Measurements from ENCODE around the gene SHMT2.

The SHMT2 gene

DNA sequence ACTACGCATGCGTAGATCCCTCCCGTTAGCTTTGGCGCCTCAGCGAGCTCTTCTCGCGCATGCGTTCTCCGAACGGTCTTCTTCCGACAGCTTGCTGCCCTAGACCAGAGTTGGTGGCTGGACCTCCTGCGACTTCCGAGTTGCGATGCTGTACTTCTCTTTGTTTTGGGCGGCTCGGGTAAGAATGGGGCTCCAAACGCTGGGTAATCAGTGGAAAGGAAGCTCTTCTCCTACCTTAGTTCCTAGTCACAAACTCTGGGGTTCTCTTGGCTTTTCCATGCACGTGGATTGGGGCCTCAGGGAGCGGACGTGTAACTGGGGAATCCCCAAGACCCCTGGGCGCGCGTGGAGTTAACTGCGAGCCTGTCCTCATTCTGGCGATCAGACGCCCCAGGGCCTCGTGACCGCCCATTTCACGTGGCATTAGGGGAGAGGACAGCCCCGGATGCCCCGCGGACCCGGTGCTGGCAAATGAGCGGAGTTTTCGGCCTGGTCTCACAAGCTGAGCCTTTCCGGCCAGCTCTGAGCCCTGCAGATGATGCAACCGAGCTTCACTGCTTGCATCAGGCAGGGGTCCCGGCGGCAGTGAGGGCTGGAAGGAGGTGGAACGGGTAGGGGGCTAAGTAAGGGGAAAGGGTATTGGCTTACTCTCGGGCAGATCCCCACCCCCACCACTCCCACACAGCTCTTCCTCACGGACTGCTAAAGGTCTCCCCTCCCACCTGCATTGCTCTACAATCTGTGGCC lies at the start of gene SHMT2:
SHMT2 (plus strand) TSS at position 78 of the 747 bp plus-strand sequence; CDS start at position 146, 68 bp downstream.
- Histone ChIP-seq H3K9ac (ENCODE audit: low read length) (peak within 1 kb of the TSS; percentile 96), H3K27me3 (replicated peaks; ENCODE audit: control insufficient read depth, insufficient read depth, low read length) (no peaks in the 10 kb centered on the region), H3K4me3 (ENCODE audit: low read length) (peak within 1 kb of the TSS; percentile 87), H3K9me3 (ENCODE audit: control insufficient read depth, low read length) (no peaks in the 10 kb centered on the region), H3K36me3 (ENCODE audit: control insufficient read depth, insufficient read depth, low read length, severe bottlenecking) (peaks cover 37% of the 10 kb centered on the region), H3K4me1 (ENCODE audit: control insufficient read depth, insufficient read depth, low read length) (peaks cover 45% of the 10 kb centered on the region)
- peak; percentile 99 for DNase-seq (ENCODE audit: low read depth)

DNA sequence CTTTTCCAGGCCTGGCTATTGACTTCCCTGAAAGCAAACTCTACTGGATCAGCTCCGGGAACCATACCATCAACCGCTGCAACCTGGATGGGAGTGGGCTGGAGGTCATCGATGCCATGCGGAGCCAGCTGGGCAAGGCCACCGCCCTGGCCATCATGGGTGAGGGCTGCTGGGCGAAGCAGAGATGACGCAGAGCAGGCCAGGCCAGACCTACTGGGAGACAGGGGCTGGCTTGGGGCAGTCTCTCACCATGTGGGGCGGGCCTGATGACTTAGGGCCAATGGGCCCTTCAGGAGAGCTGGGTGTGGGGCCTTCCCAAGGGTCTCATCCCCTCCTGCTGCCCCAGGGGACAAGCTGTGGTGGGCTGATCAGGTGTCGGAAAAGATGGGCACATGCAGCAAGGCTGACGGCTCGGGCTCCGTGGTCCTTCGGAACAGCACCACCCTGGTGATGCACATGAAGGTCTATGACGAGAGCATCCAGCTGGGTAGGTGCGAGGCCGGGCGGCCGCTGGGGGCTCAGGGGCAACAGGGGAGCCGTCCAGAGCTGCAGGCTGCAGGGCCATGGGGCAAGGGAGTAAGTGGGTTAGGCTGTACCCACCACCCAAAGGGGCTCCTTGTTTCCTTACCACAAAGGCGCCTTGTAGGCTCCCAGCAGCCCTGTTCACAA lies 49.1 kb upstream of the SHMT2 start:
- H3K4me1 ChIP-seq (ENCODE audit: control insufficient read depth, insufficient read depth, low read length): peaks cover 34% of the 10 kb centered on the region
- no peak overlapping the region for H3K4me3 ChIP-seq (ENCODE audit: low read length)
- peak overlapping the region; percentile 32 for H3K9ac ChIP-seq (ENCODE audit: low read length)
- peaks cover 99% of the 10 kb centered on the region for H3K36me3 ChIP-seq (ENCODE audit: control insufficient read depth, insufficient read depth, low read length, severe bottlenecking)
- H3K27me3 ChIP-seq (replicated peaks; ENCODE audit: control insufficient read depth, insufficient read depth, low read length): no peaks in the 10 kb centered on the region
- no peak for DNase-seq (ENCODE audit: low read depth)
- H3K9me3 ChIP-seq (ENCODE audit: control insufficient read depth, low read length): no peaks in the 10 kb centered on the region

DNA sequence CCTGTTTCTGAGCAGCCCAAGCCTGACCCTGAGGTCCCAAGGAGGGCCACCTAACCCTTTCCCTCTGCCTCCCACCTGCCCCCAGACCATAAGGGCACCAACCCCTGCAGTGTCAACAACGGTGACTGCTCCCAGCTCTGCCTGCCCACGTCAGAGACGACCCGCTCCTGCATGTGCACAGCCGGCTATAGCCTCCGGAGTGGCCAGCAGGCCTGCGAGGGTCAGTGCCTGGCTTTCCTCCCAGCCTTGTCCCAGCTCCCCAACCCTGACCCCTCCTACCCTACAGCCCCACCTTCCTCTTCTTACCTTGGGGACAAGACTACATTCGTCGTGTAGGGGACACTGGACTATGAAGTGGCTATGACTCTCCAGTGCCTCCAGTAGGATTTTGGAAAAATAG lies 48.4 kb upstream of the SHMT2 start:
- Histone ChIP-seq H3K36me3 (ENCODE audit: control insufficient read depth, insufficient read depth, low read length, severe bottlenecking) (peaks cover 99% of the 10 kb centered on the region), H3K4me1 (ENCODE audit: control insufficient read depth, insufficient read depth, low read length) (peaks cover 30% of the 10 kb centered on the region)
- DNase-seq (ENCODE audit: low read depth): no peak

DNA sequence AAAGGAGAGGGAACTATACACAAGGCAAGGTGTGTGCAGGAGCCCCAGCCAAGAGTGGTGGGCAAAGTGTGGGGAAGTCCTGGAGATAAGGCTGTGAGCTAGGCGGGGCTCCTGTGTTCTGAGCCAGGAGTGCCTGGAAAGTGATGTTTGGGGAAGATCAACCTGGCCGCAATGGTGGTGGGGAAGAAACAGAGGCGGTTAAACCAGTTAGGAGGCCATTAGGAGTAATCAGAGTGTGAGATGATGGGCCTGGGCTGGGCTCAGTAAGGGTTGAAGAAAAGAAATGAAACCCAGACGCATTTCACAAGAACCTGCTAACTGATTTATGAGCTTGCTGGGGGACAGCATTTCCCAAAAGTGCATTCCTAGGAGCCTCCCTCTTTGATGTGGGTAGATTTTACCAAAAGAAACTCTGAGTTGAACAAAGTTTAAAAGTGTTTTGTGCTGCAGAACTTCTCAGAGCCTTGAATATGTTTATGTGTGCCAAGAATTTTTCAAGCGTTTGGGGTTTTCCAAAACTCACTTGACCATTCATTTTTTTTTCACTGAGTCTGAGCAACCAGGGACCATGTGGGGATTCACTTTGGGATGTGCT lies 47.9 kb upstream of the SHMT2 start:
- peaks cover 99% of the 10 kb centered on the region for H3K36me3 ChIP-seq (ENCODE audit: control insufficient read depth, insufficient read depth, low read length, severe bottlenecking)

More for the DNA sequence above, 48.4 kb upstream of the SHMT2 start:
- H3K27me3 ChIP-seq (replicated peaks; ENCODE audit: control insufficient read depth, insufficient read depth, low read length): no peaks in the 10 kb centered on the region
- H3K4me3 ChIP-seq (ENCODE audit: low read length): no peak overlapping the region
- H3K9me3 ChIP-seq (ENCODE audit: control insufficient read depth, low read length): no peaks in the 10 kb centered on the region
- H3K9ac ChIP-seq (ENCODE audit: low read length): peak overlapping the region; percentile 32

DNA sequence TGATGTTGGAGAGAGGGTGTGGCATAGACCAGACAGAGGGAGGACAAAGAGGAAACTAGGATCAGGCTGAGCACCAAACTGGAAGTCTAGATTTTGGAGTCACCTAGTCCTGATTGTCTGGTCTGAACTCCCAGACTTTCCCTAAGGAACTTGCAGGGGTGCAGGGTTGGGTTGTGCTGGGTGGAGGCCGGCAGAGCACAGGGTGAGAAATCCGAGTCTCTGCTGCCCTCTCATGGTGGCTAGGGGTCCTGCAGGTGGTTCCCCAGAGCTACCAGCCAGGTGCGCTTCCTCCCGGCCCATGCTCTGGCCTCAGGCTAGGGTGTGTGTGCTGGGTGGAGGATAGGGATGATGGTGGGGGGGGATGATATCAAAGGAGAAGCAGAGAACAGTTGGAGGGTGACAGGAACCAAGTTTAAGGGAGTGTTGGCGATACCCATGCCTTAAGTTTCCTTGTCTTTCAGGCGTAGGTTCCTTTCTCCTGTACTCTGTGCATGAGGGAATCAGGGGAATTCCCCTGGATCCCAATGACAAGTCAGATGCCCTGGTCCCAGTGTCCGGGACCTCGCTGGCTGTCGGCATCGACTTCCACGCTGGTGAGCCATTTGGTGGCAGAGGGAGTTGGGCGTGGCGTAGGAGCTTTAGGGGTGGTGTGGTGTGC lies 46.5 kb upstream of the SHMT2 start:
- H3K36me3 ChIP-seq (ENCODE audit: control insufficient read depth, insufficient read depth, low read length, severe bottlenecking): peaks cover 99% of the 10 kb centered on the region
- H3K9me3 ChIP-seq (ENCODE audit: control insufficient read depth, low read length): no peaks in the 10 kb centered on the region
- H3K27me3 ChIP-seq (replicated peaks; ENCODE audit: control insufficient read depth, insufficient read depth, low read length): no peaks in the 10 kb centered on the region
- H3K4me1 ChIP-seq (ENCODE audit: control insufficient read depth, insufficient read depth, low read length): peaks cover 23% of the 10 kb centered on the region
- DNase-seq (ENCODE audit: low read depth): peak; percentile 78
- peak overlapping the region; percentile 9 for H3K9ac ChIP-seq (ENCODE audit: low read length)
- no peak overlapping the region for H3K4me3 ChIP-seq (ENCODE audit: low read length)

More for the DNA sequence above, 47.9 kb upstream of the SHMT2 start:
- DNase-seq (ENCODE audit: low read depth): no peak
- peak overlapping the region; percentile 32 for H3K9ac ChIP-seq (ENCODE audit: low read length)
- H3K27me3 ChIP-seq (replicated peaks; ENCODE audit: control insufficient read depth, insufficient read depth, low read length): no peaks in the 10 kb centered on the region
- peaks cover 24% of the 10 kb centered on the region for H3K4me1 ChIP-seq (ENCODE audit: control insufficient read depth, insufficient read depth, low read length)
- H3K9me3 ChIP-seq (ENCODE audit: control insufficient read depth, low read length): no peaks in the 10 kb centered on the region
- no peak overlapping the region for H3K4me3 ChIP-seq (ENCODE audit: low read length)

DNA sequence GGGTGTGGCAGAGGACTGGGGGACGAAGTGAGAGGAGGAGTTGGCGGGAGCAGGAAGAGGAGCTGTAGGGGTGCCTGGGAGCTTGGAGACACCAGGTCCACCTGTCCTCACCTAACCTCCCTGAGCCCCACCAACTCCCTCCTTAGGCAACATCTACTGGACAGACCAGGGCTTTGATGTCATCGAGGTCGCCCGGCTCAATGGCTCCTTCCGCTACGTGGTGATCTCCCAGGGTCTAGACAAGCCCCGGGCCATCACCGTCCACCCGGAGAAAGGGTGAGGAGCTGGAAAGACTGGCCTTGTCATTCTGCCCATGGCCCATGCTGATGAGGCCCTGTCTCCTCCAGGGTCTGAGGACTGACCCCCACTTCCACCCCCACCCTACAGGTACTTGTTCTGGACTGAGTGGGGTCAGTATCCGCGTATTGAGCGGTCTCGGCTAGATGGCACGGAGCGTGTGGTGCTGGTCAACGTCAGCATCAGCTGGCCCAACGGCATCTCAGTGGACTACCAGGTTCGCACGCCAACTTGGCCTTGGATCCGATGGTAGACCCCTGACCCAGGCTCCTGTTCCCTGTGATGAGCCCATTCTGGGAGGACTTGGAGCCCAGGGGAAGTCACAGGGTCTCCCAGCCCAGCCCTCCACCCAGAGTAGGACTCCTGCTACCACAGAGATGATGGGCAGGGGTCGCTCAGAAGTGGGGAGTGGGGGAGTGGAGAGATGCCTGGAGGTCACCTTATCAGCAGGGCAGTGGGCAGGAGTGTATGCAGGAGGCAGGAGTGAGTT lies 45.4 kb upstream of the SHMT2 start:
- peaks cover 99% of the 10 kb centered on the region for H3K36me3 ChIP-seq (ENCODE audit: control insufficient read depth, insufficient read depth, low read length, severe bottlenecking)
- no peaks in the 10 kb centered on the region for H3K27me3 ChIP-seq (replicated peaks; ENCODE audit: control insufficient read depth, insufficient read depth, low read length)
- no peak for DNase-seq (ENCODE audit: low read depth)
- peaks cover 23% of the 10 kb centered on the region for H3K4me1 ChIP-seq (ENCODE audit: control insufficient read depth, insufficient read depth, low read length)
- H3K9me3 ChIP-seq (ENCODE audit: control insufficient read depth, low read length): no peaks in the 10 kb centered on the region
- no peak overlapping the region for H3K9ac ChIP-seq (ENCODE audit: low read length)
- H3K4me3 ChIP-seq (ENCODE audit: low read length): no peak overlapping the region

DNA sequence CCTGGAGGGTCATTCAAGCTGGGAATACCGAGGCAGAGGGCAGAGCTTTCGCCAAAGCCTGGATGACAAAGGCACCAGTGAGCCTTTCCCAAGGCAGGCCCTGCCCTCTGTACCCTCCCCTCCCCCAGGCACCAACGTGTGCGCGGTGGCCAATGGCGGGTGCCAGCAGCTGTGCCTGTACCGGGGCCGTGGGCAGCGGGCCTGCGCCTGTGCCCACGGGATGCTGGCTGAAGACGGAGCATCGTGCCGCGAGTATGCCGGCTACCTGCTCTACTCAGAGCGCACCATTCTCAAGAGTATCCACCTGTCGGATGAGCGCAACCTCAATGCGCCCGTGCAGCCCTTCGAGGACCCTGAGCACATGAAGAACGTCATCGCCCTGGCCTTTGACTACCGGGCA lies 44.1 kb upstream of the SHMT2 start:
- Histone ChIP-seq H3K9ac (ENCODE audit: low read length) (no peak overlapping the region), H3K4me1 (ENCODE audit: control insufficient read depth, insufficient read depth, low read length) (peaks cover 21% of the 10 kb centered on the region), H3K36me3 (ENCODE audit: control insufficient read depth, insufficient read depth, low read length, severe bottlenecking) (peaks cover 99% of the 10 kb centered on the region), H3K4me3 (ENCODE audit: low read length) (no peak overlapping the region), H3K9me3 (ENCODE audit: control insufficient read depth, low read length) (no peaks in the 10 kb centered on the region), H3K27me3 (replicated peaks; ENCODE audit: control insufficient read depth, insufficient read depth, low read length) (no peaks in the 10 kb centered on the region)
- no peak for DNase-seq (ENCODE audit: low read depth)

DNA sequence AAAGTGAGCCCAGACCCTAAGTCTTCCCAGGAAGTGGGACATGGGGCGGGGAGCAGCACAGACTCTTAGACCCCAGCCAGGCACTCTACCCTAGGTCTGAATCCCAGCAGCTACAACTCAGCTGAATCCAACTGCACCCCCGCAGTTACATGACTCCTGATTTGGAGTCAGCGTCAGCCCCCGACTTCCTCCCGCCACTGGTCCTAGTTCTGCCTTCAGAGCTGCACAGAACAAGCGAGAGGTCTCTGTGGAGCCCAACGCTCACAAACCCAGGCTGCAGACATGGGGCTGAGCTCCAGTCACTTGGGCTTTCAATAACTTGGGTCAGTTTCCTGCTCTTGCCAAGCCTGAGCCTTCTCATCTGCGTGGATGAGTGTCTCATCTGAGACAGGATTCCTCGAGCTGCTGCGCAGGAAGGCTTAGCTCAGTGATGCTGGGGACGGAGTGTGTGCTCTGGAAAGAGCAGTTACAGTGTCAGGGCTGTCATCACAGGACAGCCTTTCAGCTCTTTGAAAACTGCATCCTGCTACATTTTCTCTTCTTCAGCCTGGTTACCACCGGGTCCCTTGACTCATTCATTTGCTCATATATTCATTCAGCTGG lies 43.5 kb upstream of the SHMT2 start:
- Histone ChIP-seq H3K4me1 (ENCODE audit: control insufficient read depth, insufficient read depth, low read length) (peaks cover 15% of the 10 kb centered on the region), H3K27me3 (replicated peaks; ENCODE audit: control insufficient read depth, insufficient read depth, low read length) (no peaks in the 10 kb centered on the region), H3K4me3 (ENCODE audit: low read length) (no peak overlapping the region), H3K9ac (ENCODE audit: low read length) (no peak overlapping the region), H3K36me3 (ENCODE audit: control insufficient read depth, insufficient read depth, low read length, severe bottlenecking) (peaks cover 99% of the 10 kb centered on the region), H3K9me3 (ENCODE audit: control insufficient read depth, low read length) (no peaks in the 10 kb centered on the region)
- no peak for DNase-seq (ENCODE audit: low read depth)

DNA sequence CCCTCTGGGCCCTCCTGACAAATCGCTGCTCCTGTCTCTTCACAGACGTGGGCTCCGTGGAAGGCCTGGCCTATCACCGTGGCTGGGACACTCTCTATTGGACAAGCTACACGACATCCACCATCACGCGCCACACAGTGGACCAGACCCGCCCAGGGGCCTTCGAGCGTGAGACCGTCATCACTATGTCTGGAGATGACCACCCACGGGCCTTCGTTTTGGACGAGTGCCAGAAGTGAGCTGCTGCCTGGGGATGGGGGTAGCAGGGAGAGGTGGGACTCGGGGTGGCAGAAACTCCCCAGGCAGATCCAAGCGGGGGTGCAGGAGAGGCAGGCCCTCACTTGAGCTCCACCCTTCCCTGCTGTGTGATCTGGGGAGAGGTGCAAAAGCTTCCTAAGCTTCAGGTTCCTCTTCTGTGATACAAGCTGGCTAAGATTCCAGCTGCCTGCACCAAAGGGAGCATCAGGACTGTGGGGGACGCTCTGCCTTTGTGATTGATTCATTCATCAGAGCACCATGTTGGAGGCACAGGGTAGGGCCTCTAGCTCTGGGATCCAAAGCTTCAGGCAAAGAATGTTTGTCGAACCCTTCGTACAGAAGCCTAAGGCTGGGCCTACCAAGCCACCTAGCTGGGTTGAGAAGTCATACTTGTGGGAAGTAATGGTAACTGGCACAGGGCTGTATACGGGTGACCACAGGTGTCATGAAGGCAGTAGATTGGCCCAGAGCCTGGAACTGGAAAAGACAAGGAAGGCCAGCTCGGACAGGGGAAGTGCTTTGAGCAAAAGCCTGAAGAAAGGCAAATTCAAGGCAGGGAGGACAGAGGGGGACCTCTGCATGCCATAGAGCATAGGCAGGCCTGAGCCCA lies 42.1 kb upstream of the SHMT2 start:
- Histone ChIP-seq H3K4me3 (ENCODE audit: low read length) (no peak overlapping the region), H3K9me3 (ENCODE audit: control insufficient read depth, low read length) (no peaks in the 10 kb centered on the region), H3K36me3 (ENCODE audit: control insufficient read depth, insufficient read depth, low read length, severe bottlenecking) (peaks cover 100% of the 10 kb centered on the region), H3K4me1 (ENCODE audit: control insufficient read depth, insufficient read depth, low read length) (peaks cover 5% of the 10 kb centered on the region), H3K9ac (ENCODE audit: low read length) (no peak overlapping the region), H3K27me3 (replicated peaks; ENCODE audit: control insufficient read depth, insufficient read depth, low read length) (no peaks in the 10 kb centered on the region)
- no peak for DNase-seq (ENCODE audit: low read depth)

DNA sequence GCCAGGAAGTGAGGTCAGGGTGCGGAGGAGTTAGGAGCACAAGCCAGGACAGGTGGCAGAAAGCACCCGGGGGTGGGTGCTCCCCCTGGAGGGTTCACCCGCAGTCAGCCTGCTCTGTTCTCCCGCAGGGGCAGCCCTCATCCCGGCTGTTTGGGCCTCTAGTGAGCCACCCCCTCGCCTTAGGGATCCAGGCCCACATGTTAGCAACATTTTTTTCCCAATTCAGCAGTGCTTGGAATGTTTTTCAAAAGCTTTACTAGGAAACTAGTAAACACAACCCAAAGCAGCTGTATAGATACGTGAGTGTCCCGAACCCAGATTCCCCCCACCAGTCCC lies 41.5 kb upstream of the SHMT2 start:
- H3K4me1 ChIP-seq (ENCODE audit: control insufficient read depth, insufficient read depth, low read length): peaks cover 7% of the 10 kb centered on the region
- no peak for DNase-seq (ENCODE audit: low read depth)
- H3K36me3 ChIP-seq (ENCODE audit: control insufficient read depth, insufficient read depth, low read length, severe bottlenecking): peaks cover 100% of the 10 kb centered on the region
- H3K9ac ChIP-seq (ENCODE audit: low read length): no peak overlapping the region
- H3K9me3 ChIP-seq (ENCODE audit: control insufficient read depth, low read length): no peaks in the 10 kb centered on the region
- H3K4me3 ChIP-seq (ENCODE audit: low read length): no peak overlapping the region
- H3K27me3 ChIP-seq (replicated peaks; ENCODE audit: control insufficient read depth, insufficient read depth, low read length): no peaks in the 10 kb centered on the region
